Measurements from ENCODE around the gene NELFB. TPM values are rescaled to one million over a fixed set of nuclear protein-coding genes. Genes with fewer than 3 reads are reported as not detected.

Gene NELFB
- polyA plus RNA-seq, 1 donor (not counting 4 experiments of a cell fraction or from before 2014, with no cell fraction given): 25.1 TPM

DNA sequence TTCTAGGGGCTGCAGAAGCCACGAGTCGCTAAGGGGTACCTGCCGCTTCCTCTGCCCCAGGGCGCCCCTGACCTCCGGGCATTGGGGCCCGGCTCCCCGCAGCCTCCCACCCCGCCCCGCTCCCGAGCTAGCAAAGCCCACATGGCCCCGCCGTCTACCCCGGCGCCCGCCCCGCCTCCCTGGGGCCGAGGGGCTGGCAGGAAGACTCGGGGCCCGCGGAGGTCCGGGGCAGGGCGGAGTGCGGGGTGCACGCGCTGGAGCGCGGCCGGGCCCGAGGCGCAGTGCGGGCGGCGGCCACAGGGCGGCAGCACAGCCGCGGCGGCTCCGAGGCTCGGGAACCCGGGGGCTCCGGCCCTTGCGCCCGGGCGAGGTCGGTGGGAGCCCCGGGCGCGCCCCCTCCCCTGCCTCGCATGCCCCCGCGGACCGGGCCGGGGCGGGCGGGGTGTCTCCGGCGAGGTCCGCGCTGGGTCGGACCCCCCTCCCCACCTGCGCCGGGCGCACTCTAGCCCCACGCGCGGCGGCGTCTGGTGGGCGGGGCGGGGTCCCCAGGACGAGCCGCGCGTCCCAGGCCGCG is 40.2 kb downstream of the NELFB start:
- H3K4me2 ChIP-seq (ENCODE audit: control insufficient read depth, extremely low read depth, insufficient read depth, low read depth, low read length): peak overlapping the region; percentile 56
- dilution Hi-C loops (cut with MboI; ENCODE audit: extremely low pct_ligation_motif_present, low sequenced_read_pairs): no loop called here

DNA sequence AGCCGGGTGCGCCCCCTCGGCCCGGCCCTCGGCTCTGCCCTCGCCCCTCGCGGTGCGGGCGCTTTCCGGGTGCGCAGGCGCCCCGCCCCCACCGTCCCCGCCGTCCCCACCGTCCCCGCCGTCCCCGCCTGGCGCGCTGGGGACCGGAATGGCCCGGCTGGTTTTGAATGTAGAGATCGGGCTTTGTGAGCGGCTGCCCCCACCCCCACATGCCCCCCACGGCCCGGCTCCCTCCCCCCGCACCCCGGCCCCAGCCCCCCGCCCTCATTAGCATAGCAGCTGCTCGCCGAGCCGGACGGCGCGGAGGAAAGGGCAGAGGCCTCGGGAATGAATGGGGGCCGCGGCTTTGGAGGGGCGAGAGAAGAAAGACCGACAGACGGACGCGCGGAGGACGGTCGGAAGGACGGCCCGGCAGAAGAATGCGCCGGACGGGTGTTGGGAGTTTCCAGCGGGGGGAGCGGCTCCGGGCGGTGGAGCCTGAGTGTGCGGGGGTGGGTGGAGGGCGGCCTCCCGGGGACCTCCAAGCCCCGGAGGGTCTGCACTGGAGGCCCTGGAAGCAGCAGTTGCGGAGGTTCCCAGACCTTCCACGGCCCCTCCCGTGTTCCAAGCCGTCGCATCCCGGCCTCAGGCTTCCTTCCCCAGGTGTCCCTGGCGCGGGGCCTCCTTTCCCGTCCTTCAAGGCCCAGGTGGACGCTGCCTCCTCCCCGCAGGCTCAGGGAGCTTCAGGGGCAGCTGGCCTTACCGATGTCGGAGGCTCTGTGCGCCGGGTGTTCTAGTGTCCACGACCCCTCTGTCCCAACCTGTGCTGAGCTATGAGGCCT is 40.9 kb downstream of the NELFB start:
- no peak for DNase-seq (ENCODE audit: low read depth, low spot score)
- Histone ChIP-seq H3K9me1 (ENCODE audit: control insufficient read depth, extremely low read depth, insufficient read depth, low read length) (no peaks in the 10 kb centered on the region), H3K4me1 (ENCODE audit: control insufficient read depth, extremely low read depth, insufficient read depth, low read length) (peaks cover 6% of the 10 kb centered on the region), H3K9ac (ENCODE audit: control insufficient read depth, extremely low read depth, insufficient read depth, low read length) (no peak overlapping the region), H3K9me3 (ENCODE audit: control insufficient read depth, low read depth, low read length) (no peaks in the 10 kb centered on the region), H4K20me1 (ENCODE audit: control insufficient read depth, extremely low read depth, insufficient read depth, low read length) (no peaks in the 10 kb centered on the region), H3K27me3 (ENCODE audit: control insufficient read depth, extremely low read depth, insufficient read depth, low read length) (peaks cover 25% of the 10 kb centered on the region), H3K36me3 (ENCODE audit: control insufficient read depth in 2 of 2, extremely low read depth in 1 of 2, insufficient read depth in 2 of 2, low read length in 2 of 2) (no peaks in the 10 kb centered on the region), H3K4me3 (ENCODE audit: control insufficient read depth in 2 of 3, extremely low read depth in 1 of 3, insufficient read depth in 2 of 3, low read depth in 1 of 3, low read length in 3 of 3) (no peak overlapping the region), H3K79me2 (ENCODE audit: control insufficient read depth, insufficient read depth, low read length) (no peaks in the 10 kb centered on the region), H3K27ac (ENCODE audit: control insufficient read depth, insufficient read depth, low read length) (no peak overlapping the region), H3K4me2 (ENCODE audit: control insufficient read depth, extremely low read depth, insufficient read depth, low read depth, low read length) (no peak overlapping the region), H2AFZ (ENCODE audit: control insufficient read depth, low read length) (no peak overlapping the region)
- dilution Hi-C loops (cut with MboI; ENCODE audit: extremely low pct_ligation_motif_present, low sequenced_read_pairs): no loop called here
- TF ChIP-seq EZH2 (IDR thresholded peaks at IDR 0.05; ENCODE audit: low read length): peak; percentile 23
- TF ChIP-seq, protein P1, sequence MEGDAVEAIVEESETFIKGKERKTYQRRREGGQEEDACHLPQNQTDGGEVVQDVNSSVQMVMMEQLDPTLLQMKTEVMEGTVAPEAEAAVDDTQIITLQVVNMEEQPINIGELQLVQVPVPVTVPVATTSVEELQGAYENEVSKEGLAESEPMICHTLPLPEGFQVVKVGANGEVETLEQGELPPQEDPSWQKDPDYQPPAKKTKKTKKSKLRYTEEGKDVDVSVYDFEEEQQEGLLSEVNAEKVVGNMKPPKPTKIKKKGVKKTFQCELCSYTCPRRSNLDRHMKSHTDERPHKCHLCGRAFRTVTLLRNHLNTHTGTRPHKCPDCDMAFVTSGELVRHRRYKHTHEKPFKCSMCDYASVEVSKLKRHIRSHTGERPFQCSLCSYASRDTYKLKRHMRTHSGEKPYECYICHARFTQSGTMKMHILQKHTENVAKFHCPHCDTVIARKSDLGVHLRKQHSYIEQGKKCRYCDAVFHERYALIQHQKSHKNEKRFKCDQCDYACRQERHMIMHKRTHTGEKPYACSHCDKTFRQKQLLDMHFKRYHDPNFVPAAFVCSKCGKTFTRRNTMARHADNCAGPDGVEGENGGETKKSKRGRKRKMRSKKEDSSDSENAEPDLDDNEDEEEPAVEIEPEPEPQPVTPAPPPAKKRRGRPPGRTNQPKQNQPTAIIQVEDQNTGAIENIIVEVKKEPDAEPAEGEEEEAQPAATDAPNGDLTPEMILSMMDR (optimal IDR thresholded peaks at IDR 0.05 in 1 of 3, IDR thresholded peaks at IDR 0.05 in 1 of 3, conservative IDR thresholded peaks at IDR 0.05 in 1 of 3; ENCODE audit: extremely low read depth in 1 of 3, insufficient read depth in 2 of 3, low read length in 3 of 3): no peak
- FAIRE-seq: no peak

More for the DNA sequence above, 40.2 kb downstream of the NELFB start:
- Histone ChIP-seq H3K79me2 (ENCODE audit: control insufficient read depth, insufficient read depth, low read length) (no peaks in the 10 kb centered on the region), H3K9me1 (ENCODE audit: control insufficient read depth, extremely low read depth, insufficient read depth, low read length) (no peaks in the 10 kb centered on the region), H3K27me3 (ENCODE audit: control insufficient read depth, extremely low read depth, insufficient read depth, low read length) (peaks cover 25% of the 10 kb centered on the region), H2AFZ (ENCODE audit: control insufficient read depth, low read length) (no peak overlapping the region), H3K27ac (ENCODE audit: control insufficient read depth, insufficient read depth, low read length) (no peak overlapping the region), H4K20me1 (ENCODE audit: control insufficient read depth, extremely low read depth, insufficient read depth, low read length) (no peaks in the 10 kb centered on the region), H3K4me3 (ENCODE audit: control insufficient read depth in 2 of 3, extremely low read depth in 1 of 3, insufficient read depth in 2 of 3, low read depth in 1 of 3, low read length in 3 of 3) (no peak overlapping the region), H3K4me1 (ENCODE audit: control insufficient read depth, extremely low read depth, insufficient read depth, low read length) (peaks cover 3% of the 10 kb centered on the region), H3K36me3 (ENCODE audit: control insufficient read depth in 2 of 2, extremely low read depth in 1 of 2, insufficient read depth in 2 of 2, low read length in 2 of 2) (no peaks in the 10 kb centered on the region), H3K9me3 (ENCODE audit: control insufficient read depth, low read depth, low read length) (no peaks in the 10 kb centered on the region), H3K9ac (ENCODE audit: control insufficient read depth, extremely low read depth, insufficient read depth, low read length) (no peak overlapping the region)
- TF ChIP-seq, protein P1 (optimal IDR thresholded peaks at IDR 0.05 in 1 of 3, IDR thresholded peaks at IDR 0.05 in 1 of 3, conservative IDR thresholded peaks at IDR 0.05 in 1 of 3; ENCODE audit: extremely low read depth in 1 of 3, insufficient read depth in 2 of 3, low read length in 3 of 3): peak in 2 of 3 experiments; percentile 39 to 77
- TF ChIP-seq EZH2 (IDR thresholded peaks at IDR 0.05; ENCODE audit: low read length): no peak
- no peak for FAIRE-seq
- no peak for DNase-seq (ENCODE audit: low read depth, low spot score)
